Measurements from ENCODE around the gene FCHSD2. TPM values are rescaled to one million over a fixed set of nuclear protein-coding genes. Genes with fewer than 3 reads are reported as not detected.

Gene FCHSD2
- total and polyA plus RNA-seq, 2 donors (not counting 1 experiment from before 2014, with no cell fraction given) = 19.5 to 40.6 TPM

DNA sequence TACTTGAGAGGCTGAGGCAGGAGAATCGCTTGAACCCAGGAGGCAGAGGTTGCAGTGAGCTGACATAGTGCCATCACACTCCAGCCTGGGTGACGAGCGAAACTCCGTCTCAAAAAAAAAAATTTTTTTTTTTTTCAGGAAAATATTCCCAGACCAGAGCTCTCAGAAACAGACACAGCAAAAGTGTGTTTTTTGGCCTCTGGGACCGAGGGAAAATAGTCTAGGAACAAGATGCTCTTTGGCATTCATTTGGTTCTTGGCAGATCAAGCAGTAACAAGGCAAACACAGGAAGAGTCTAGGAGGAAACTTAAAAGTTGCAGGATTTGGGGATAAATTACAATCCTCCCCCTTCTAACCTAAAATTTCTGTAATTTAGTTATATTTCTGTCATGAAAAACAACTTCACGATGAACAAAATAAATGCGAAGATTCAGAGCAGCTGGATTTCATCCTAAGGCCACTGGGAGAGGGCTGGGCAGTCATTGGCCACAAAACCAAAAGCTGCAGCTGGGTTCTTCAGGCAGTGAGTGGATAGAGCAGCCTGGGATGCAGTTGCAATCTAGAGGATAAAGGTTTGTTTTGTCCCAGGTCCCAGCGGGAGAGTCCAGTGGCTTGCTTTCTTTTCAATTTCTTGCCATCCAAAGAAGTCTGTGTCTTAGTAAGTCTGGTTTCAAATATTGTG, 308.2 kb downstream of the FCHSD2 start:
- Histone ChIP-seq H3K79me2 (ENCODE audit: control insufficient read depth, insufficient read depth, low read length) (no peaks in the 10 kb centered on the region), H3K36me3 (ENCODE audit: control insufficient read depth, insufficient read depth, low read length) (no peaks in the 10 kb centered on the region), H3K27me3 (ENCODE audit: control insufficient read depth, insufficient read depth, low read length) (no peaks in the 10 kb centered on the region), H3K4me1 (ENCODE audit: control insufficient read depth, extremely low read depth, insufficient read depth, low read length) (peaks cover 18% of the 10 kb centered on the region), H2AFZ (ENCODE audit: low read length) (no peak overlapping the region), H4K20me1 (ENCODE audit: control insufficient read depth, extremely low read depth, insufficient read depth, low read length) (no peaks in the 10 kb centered on the region), H3K9me3 (ENCODE audit: control insufficient read depth, insufficient read depth, low read depth, low read length) (no peaks in the 10 kb centered on the region), H3K27ac (ENCODE audit: insufficient read depth, low read length) (no peak overlapping the region), H3K4me2 (ENCODE audit: extremely low read depth, insufficient read depth, low read length) (no peak overlapping the region), H3K4me3 (replicated peaks in 1 of 4; ENCODE audit: control extremely low read depth in 1 of 4, insufficient read depth in 1 of 4, low read depth in 3 of 4, low read length in 4 of 4) (no peak overlapping the region), H3K9ac (ENCODE audit: insufficient read depth, low read length) (no peak overlapping the region)
- TF ChIP-seq, protein P1, sequence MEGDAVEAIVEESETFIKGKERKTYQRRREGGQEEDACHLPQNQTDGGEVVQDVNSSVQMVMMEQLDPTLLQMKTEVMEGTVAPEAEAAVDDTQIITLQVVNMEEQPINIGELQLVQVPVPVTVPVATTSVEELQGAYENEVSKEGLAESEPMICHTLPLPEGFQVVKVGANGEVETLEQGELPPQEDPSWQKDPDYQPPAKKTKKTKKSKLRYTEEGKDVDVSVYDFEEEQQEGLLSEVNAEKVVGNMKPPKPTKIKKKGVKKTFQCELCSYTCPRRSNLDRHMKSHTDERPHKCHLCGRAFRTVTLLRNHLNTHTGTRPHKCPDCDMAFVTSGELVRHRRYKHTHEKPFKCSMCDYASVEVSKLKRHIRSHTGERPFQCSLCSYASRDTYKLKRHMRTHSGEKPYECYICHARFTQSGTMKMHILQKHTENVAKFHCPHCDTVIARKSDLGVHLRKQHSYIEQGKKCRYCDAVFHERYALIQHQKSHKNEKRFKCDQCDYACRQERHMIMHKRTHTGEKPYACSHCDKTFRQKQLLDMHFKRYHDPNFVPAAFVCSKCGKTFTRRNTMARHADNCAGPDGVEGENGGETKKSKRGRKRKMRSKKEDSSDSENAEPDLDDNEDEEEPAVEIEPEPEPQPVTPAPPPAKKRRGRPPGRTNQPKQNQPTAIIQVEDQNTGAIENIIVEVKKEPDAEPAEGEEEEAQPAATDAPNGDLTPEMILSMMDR (conservative IDR thresholded peaks at IDR 0.05 in 1 of 2, IDR thresholded peaks at IDR 0.05 in 1 of 2; ENCODE audit: low read depth in 1 of 2, low read length in 2 of 2) = no peak
- TF ChIP-seq EZH2 (IDR thresholded peaks at IDR 0.05; ENCODE audit: low read length, missing control alignments) = no peak
- DNase-seq (ENCODE audit: low read depth in 2 of 2) = peak in 1 of 2 donors; percentile 64

DNA sequence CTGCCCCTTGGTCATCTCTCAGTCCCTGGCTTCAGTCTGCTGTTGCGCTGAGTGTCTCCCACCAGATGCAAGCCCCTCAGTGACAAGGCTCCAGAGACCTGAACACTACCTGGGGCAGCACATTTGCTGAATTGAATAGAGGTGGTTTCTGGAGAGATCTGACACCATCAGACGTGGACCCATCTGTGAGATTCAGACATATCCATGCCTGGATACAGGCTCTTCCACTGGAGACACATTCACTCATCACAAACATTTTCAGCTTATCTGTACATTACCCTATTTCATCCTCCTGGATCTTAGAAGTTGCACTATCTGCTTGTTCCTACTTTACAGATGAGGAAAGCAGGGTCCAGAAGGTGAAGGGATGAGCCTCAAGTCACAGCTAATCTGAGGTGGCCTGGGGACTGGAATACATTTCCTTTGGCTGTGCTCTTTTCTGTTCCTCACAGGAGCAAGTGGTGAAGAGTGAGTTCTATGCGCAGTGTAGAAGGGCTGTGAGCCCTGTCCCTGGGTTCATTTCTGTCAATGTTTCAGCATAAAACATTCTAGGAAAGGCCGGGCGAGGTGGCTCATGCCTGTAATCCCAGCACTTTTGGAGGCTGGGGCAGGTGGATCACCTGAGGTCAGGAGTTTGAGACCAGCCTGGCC, 308.9 kb downstream of the FCHSD2 start:
- no peak overlapping the region for H3K9ac ChIP-seq (ENCODE audit: insufficient read depth, low read length)
- DNase-seq (ENCODE audit: low read depth in 2 of 2) = no peak
- H3K4me2 ChIP-seq (ENCODE audit: extremely low read depth, insufficient read depth, low read length) = no peak overlapping the region
- peaks cover 20% of the 10 kb centered on the region for H3K4me1 ChIP-seq (ENCODE audit: control insufficient read depth, extremely low read depth, insufficient read depth, low read length)
- H3K9me3 ChIP-seq (ENCODE audit: control insufficient read depth, insufficient read depth, low read depth, low read length) = no peaks in the 10 kb centered on the region
- H3K27ac ChIP-seq (ENCODE audit: insufficient read depth, low read length) = no peak overlapping the region
- TF ChIP-seq, protein P1 (conservative IDR thresholded peaks at IDR 0.05 in 1 of 2, IDR thresholded peaks at IDR 0.05 in 1 of 2; ENCODE audit: low read depth in 1 of 2, low read length in 2 of 2) = no peak
- no peak for TF ChIP-seq EZH2 (IDR thresholded peaks at IDR 0.05; ENCODE audit: low read length, missing control alignments)
- H3K79me2 ChIP-seq (ENCODE audit: control insufficient read depth, insufficient read depth, low read length) = no peaks in the 10 kb centered on the region
- no peaks in the 10 kb centered on the region for H4K20me1 ChIP-seq (ENCODE audit: control insufficient read depth, extremely low read depth, insufficient read depth, low read length)
- no peaks in the 10 kb centered on the region for H3K27me3 ChIP-seq (ENCODE audit: control insufficient read depth, insufficient read depth, low read length)
- H3K4me3 ChIP-seq (replicated peaks in 1 of 4; ENCODE audit: control extremely low read depth in 1 of 4, insufficient read depth in 1 of 4, low read depth in 3 of 4, low read length in 4 of 4) = no peak overlapping the region
- no peak overlapping the region for H2AFZ ChIP-seq (ENCODE audit: low read length)
- no peaks in the 10 kb centered on the region for H3K36me3 ChIP-seq (ENCODE audit: control insufficient read depth, insufficient read depth, low read length)

DNA sequence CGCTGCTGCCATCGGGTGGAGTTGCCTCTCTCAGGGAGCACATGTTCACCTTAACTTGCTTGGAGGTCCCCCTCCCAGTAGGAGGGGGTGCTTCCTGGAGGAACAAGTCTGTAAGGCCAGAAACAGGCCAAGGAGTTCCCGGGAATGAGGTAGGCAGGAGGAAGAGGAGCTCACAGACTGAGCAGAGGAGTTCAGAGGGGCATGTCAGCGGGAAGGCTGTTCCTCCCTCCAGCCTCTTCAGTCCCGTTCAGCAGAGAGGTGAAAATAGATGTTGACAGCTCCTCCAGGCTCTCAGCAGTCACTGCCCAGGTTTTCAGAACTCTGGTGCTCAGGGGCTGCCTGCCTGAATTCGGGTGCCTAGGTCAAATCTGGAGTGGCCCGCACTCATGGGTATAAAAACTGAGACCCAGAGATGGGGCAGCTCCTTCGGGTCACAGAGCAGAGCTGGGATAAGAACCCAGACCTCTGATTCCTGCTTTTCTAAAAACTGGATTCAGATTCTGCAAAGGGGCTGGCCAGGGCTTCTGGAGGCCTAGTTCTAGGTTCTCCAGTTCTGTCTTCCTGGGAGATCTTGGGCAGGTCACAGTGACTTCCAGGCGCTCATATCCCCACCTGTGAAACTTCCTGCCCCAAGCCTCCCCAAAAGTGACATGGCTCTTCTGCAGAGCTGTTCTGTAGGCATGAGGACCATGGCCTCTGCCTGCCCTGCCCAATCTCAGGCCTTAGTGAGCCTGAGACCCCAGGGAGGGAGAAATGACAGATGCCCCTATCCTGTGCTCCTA, 309.6 kb downstream of the FCHSD2 start:
- no peak for DNase-seq (ENCODE audit: low read depth in 2 of 2)
- TF ChIP-seq EZH2 (IDR thresholded peaks at IDR 0.05; ENCODE audit: low read length, missing control alignments) = no peak
- TF ChIP-seq, protein P1 (conservative IDR thresholded peaks at IDR 0.05 in 1 of 2, IDR thresholded peaks at IDR 0.05 in 1 of 2; ENCODE audit: low read depth in 1 of 2, low read length in 2 of 2) = no peak

More for the DNA sequence above, 309.6 kb downstream of the FCHSD2 start:
- no peaks in the 10 kb centered on the region for H4K20me1 ChIP-seq (ENCODE audit: control insufficient read depth, extremely low read depth, insufficient read depth, low read length)
- no peaks in the 10 kb centered on the region for H3K27me3 ChIP-seq (ENCODE audit: control insufficient read depth, insufficient read depth, low read length)
- no peak overlapping the region for H3K4me2 ChIP-seq (ENCODE audit: extremely low read depth, insufficient read depth, low read length)
- peaks cover 24% of the 10 kb centered on the region for H3K4me1 ChIP-seq (ENCODE audit: control insufficient read depth, extremely low read depth, insufficient read depth, low read length)
- no peaks in the 10 kb centered on the region for H3K9me3 ChIP-seq (ENCODE audit: control insufficient read depth, insufficient read depth, low read depth, low read length)
- H3K79me2 ChIP-seq (ENCODE audit: control insufficient read depth, insufficient read depth, low read length) = no peaks in the 10 kb centered on the region
- no peak overlapping the region for H3K27ac ChIP-seq (ENCODE audit: insufficient read depth, low read length)
- H2AFZ ChIP-seq (ENCODE audit: low read length) = no peak overlapping the region
- no peak overlapping the region for H3K9ac ChIP-seq (ENCODE audit: insufficient read depth, low read length)
- no peak overlapping the region for H3K4me3 ChIP-seq (replicated peaks in 1 of 4; ENCODE audit: control extremely low read depth in 1 of 4, insufficient read depth in 1 of 4, low read depth in 3 of 4, low read length in 4 of 4)
- no peaks in the 10 kb centered on the region for H3K36me3 ChIP-seq (ENCODE audit: control insufficient read depth, insufficient read depth, low read length)
